ENCODE measurements around the gene MIS18BP1. TPM values are rescaled to one million over a fixed set of nuclear protein-coding genes. Genes with fewer than 3 reads are reported as not detected.

MIS18BP1 gene
- total RNA-seq, 3 donors from 2014 or later = 20.4 to 27.7 (median 22.1) TPM

GRCh38 chr14:45261209-45261608, 8.2 kb upstream of the MIS18BP1 start:
- DNase-seq (no peak), ATAC-seq (no peak)
- Histone ChIP-seq H3K9me3 (peaks cover 19% of the 10 kb centered on the region), H3K36me3 (ENCODE audit: low read depth) (no peaks in the 10 kb centered on the region), H3K4me1 (ENCODE audit: low read depth) (no peaks in the 10 kb centered on the region), H3K4me3 (no peak overlapping the region)
- TF ChIP-seq CTCF (IDR thresholded peaks at IDR 0.05) = no peak
- intact Hi-C loops (cut with DNase I, micrococcal nuclease) = loop anchor here in 1 of 2 donors (10.0 kb wide), 1 partner anchor 346 kb away; no protein-coding TSS in a partner anchor

GRCh38 chr14:45258805-45259204, 5.8 kb upstream of the MIS18BP1 start:
- DNase-seq = no peak
- Histone ChIP-seq H3K9me3 (peaks cover 19% of the 10 kb centered on the region), H3K36me3 (ENCODE audit: low read depth) (no peaks in the 10 kb centered on the region), H3K4me3 (no peak overlapping the region), H3K4me1 (ENCODE audit: low read depth) (no peaks in the 10 kb centered on the region)
- ATAC-seq = no peak
- intact Hi-C loops (cut with DNase I, micrococcal nuclease) = no loop called here
- no peak for TF ChIP-seq CTCF (IDR thresholded peaks at IDR 0.05)

DNA sequence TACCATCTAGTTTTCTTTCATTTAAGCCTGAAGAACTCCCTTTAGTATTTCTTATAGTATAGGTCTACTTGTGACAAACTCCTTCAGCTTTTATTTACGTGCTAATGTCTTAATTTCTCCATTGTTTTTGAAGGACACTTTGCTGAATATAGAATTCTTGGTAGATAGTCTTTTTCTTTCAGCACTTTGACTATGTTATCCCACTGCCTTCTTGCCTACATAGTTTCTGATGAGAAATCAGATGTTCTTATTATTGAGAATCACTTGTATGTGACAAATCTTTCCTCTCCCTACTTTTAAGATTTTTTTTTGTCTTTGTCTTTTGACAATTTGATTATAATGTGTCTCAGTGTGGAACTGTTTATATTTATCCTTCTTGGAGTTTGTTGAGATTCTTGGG, 5.1 kb upstream of the MIS18BP1 start:
- H3K4me3 ChIP-seq = no peak overlapping the region
- H3K36me3 ChIP-seq (ENCODE audit: low read depth) = no peaks in the 10 kb centered on the region
- no peak for ATAC-seq
- TF ChIP-seq CTCF (IDR thresholded peaks at IDR 0.05) = no peak
- DNase-seq = no peak
- no peaks in the 10 kb centered on the region for H3K4me1 ChIP-seq (ENCODE audit: low read depth)
- intact Hi-C loops (cut with DNase I, micrococcal nuclease) = no loop called here
- H3K9me3 ChIP-seq = peaks cover 19% of the 10 kb centered on the region

GRCh38 chr14:45254771-45255170, 1.8 kb upstream of the MIS18BP1 start:
- intact Hi-C loops (cut with DNase I, micrococcal nuclease) = no loop called here
- DNase-seq (no peak), ATAC-seq (no peak)
- Histone ChIP-seq H3K4me3 (no peak overlapping the region), H3K36me3 (ENCODE audit: low read depth) (no peaks in the 10 kb centered on the region), H3K9me3 (peaks cover 19% of the 10 kb centered on the region), H3K4me1 (ENCODE audit: low read depth) (no peaks in the 10 kb centered on the region)
- no peak for TF ChIP-seq CTCF (IDR thresholded peaks at IDR 0.05)

- intact Hi-C loops (cut with DNase I, micrococcal nuclease) = no loop called here
- Histone ChIP-seq H3K9me3 (peaks cover 14% of the 10 kb centered on the region), H3K4me1 (ENCODE audit: low read depth) (no peaks in the 10 kb centered on the region), H3K36me3 (ENCODE audit: low read depth) (no peaks in the 10 kb centered on the region), H3K4me3 (peak overlapping the region; percentile 48)
- no peak for TF ChIP-seq CTCF (IDR thresholded peaks at IDR 0.05)
- ATAC-seq (no peak), DNase-seq (peak; percentile 37 to 58 (median 48))
These were observed 830 bp upstream of the MIS18BP1 start for GRCh38 chr14:45253754-45254310.
